Measurements from ENCODE around the gene CERS4. TPM values are rescaled to one million over a fixed set of nuclear protein-coding genes. Genes with fewer than 3 reads are reported as not detected.

Gene CERS4
- total RNA-seq, 1 donor from 2014 or later: 26.0 TPM

GRCh38 chr19:8174706-8175105 lies 34.5 kb upstream of the CERS4 start:
- H3K4me1 Mint-ChIP-seq (ENCODE audit: low read depth): no peaks in the 10 kb centered on the region
- no peaks in the 10 kb centered on the region for H3K9me3 Mint-ChIP-seq (ENCODE audit: low read depth)
- no peak overlapping the region for H3K27ac Mint-ChIP-seq (ENCODE audit: unreplicated experiment)
- TF ChIP-seq, protein P1, sequence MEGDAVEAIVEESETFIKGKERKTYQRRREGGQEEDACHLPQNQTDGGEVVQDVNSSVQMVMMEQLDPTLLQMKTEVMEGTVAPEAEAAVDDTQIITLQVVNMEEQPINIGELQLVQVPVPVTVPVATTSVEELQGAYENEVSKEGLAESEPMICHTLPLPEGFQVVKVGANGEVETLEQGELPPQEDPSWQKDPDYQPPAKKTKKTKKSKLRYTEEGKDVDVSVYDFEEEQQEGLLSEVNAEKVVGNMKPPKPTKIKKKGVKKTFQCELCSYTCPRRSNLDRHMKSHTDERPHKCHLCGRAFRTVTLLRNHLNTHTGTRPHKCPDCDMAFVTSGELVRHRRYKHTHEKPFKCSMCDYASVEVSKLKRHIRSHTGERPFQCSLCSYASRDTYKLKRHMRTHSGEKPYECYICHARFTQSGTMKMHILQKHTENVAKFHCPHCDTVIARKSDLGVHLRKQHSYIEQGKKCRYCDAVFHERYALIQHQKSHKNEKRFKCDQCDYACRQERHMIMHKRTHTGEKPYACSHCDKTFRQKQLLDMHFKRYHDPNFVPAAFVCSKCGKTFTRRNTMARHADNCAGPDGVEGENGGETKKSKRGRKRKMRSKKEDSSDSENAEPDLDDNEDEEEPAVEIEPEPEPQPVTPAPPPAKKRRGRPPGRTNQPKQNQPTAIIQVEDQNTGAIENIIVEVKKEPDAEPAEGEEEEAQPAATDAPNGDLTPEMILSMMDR (IDR thresholded peaks at IDR 0.05): no peak
- no peak for DNase-seq (ENCODE audit: low spot score)
- H3K4me3 Mint-ChIP-seq (ENCODE audit: unreplicated experiment): no peak overlapping the region
- no peaks in the 10 kb centered on the region for H3K27me3 Mint-ChIP-seq (ENCODE audit: low read depth)
- no peaks in the 10 kb centered on the region for H3K36me3 Mint-ChIP-seq (ENCODE audit: low read depth)

DNA sequence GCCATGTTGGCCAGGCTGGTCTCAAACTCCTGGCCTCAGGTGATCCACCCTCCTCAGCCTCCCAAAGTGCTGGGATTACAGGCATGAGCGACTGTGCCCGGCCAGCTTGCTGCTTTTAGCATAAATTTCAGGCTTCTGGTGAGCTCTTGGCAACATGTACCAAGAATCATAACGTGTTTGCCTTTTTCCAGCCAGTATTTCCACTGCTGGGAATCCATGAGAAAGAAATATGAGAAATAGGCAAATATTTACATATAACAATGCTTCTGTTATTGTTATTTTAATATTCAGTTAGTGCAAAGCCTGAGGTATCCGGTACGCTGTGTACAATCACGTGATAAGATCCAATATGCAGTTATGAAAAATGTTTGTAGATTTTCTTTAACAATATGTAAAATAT lies 29.2 kb upstream of the CERS4 start:
- no peak overlapping the region for H3K4me3 Mint-ChIP-seq (ENCODE audit: unreplicated experiment)
- H3K27me3 Mint-ChIP-seq (ENCODE audit: low read depth): no peaks in the 10 kb centered on the region
- H3K27ac Mint-ChIP-seq (ENCODE audit: unreplicated experiment): no peak overlapping the region
- H3K9me3 Mint-ChIP-seq (ENCODE audit: low read depth): no peaks in the 10 kb centered on the region
- DNase-seq (ENCODE audit: low spot score): no peak
- H3K36me3 Mint-ChIP-seq (ENCODE audit: low read depth): no peaks in the 10 kb centered on the region
- H3K4me1 Mint-ChIP-seq (ENCODE audit: low read depth): no peaks in the 10 kb centered on the region
- TF ChIP-seq, protein P1 (IDR thresholded peaks at IDR 0.05): no peak

GRCh38 chr19:8184274-8184673 lies 24.9 kb upstream of the CERS4 start:
- Mint-ChIP-seq H3K4me1 (ENCODE audit: low read depth) (no peaks in the 10 kb centered on the region), H3K4me3 (ENCODE audit: unreplicated experiment) (no peak overlapping the region), H3K36me3 (ENCODE audit: low read depth) (no peaks in the 10 kb centered on the region), H3K27ac (ENCODE audit: unreplicated experiment) (no peak overlapping the region), H3K27me3 (ENCODE audit: low read depth) (peaks cover 4% of the 10 kb centered on the region), H3K9me3 (ENCODE audit: low read depth) (no peaks in the 10 kb centered on the region)
- no peak for DNase-seq (ENCODE audit: low spot score)
- TF ChIP-seq, protein P1 (IDR thresholded peaks at IDR 0.05): no peak

DNA sequence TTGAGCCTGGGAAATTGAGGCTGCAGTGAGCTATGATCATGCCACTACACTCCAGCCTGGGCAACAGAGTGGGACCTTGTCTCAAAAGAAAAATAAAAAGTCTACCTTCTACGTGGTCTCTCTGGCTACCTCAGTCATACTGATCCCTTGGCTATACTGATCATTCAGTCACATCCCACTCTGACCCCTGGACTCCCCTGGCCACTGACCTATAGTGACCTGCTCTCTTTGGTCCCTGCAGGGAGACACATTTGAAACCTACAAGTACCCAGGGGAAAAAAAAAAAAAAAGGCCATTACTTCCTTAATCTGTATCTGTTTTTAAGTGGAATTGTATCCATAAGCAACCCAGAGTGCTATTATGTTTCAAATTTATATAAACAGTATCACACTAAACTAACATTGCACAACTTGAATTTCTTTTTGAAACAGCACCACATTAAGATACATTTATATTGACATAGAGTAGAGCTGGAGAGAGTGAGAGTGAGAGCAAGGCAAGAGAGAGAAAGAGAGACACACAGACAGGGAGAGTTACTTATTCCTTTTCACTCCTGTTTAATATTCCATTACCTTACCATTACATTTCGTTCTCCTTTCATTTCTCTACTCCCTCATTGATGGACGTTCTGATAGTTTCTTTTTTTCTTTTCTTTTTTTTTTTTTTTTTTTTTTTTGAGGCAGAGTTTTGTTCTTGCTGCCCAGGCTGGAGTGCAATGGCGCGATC lies 23.7 kb upstream of the CERS4 start:
- no peak for DNase-seq (ENCODE audit: low spot score)
- H3K4me3 Mint-ChIP-seq (ENCODE audit: unreplicated experiment): no peak overlapping the region
- TF ChIP-seq, protein P1 (IDR thresholded peaks at IDR 0.05): no peak
- H3K27ac Mint-ChIP-seq (ENCODE audit: unreplicated experiment): no peak overlapping the region
- H3K4me1 Mint-ChIP-seq (ENCODE audit: low read depth): no peaks in the 10 kb centered on the region
- H3K27me3 Mint-ChIP-seq (ENCODE audit: low read depth): peaks cover 4% of the 10 kb centered on the region
- H3K36me3 Mint-ChIP-seq (ENCODE audit: low read depth): no peaks in the 10 kb centered on the region
- no peaks in the 10 kb centered on the region for H3K9me3 Mint-ChIP-seq (ENCODE audit: low read depth)

DNA sequence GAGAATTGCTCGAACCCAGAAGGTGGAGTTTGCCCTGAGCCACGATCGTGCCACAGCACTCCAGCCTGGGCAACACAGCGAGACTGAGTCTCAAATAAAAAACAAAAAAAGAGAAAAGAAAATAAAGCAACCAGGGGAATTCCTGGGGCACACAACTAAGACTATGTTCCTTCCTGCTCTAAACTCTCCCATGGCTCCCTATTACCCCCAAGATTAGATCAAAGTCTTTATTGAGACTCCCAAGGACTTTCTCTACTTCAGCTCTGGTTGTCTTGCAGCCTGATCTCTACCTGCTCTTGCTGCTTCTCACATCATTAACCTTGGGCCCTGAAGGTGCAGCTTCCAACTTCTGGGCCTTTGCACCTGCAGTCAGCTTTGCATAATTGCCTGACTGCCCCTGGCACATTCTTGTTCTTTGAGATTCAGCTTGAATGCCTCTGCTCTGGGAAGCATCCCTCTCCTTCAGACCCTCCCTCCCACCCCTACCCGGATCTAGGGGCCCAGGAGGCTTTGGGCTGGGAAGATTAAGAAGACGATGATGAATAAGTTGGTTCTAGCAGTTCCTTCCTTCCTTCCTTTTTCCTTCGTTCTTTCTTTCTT lies 16.8 kb upstream of the CERS4 start:
- Mint-ChIP-seq H3K4me1 (ENCODE audit: low read depth) (peaks cover 14% of the 10 kb centered on the region), H3K9me3 (ENCODE audit: low read depth) (no peaks in the 10 kb centered on the region), H3K36me3 (ENCODE audit: low read depth) (no peaks in the 10 kb centered on the region), H3K27ac (ENCODE audit: unreplicated experiment) (no peak overlapping the region), H3K4me3 (ENCODE audit: unreplicated experiment) (no peak overlapping the region), H3K27me3 (ENCODE audit: low read depth) (peaks cover 1% of the 10 kb centered on the region)
- TF ChIP-seq, protein P1 (IDR thresholded peaks at IDR 0.05): no peak
- DNase-seq (ENCODE audit: low spot score): no peak

Data from chondrocyte (in vitro differentiated cells).